Cardiac septum (tissue), 1 donor: ENCODE results near the gene DMXL1. TPM values are rescaled to one million over a fixed set of nuclear protein-coding genes. Genes with fewer than 3 reads are reported as not detected.
"Not testable (repeated sequence)": the region's sequence is repeated elsewhere in the genome, so short reads cannot be mapped to it uniquely, and the experiment has no call there.

ENCODE experiments used
- DNase-seq: peaks from one replicate; pipeline ENCODE4 v3.0.0-alpha.2; 2020; ENCODE audit warnings: low spot score
- intact Hi-C: fragments of 100-400 bp; cut with DNase I; formaldehyde crosslinking; loops from one replicate; pipeline ENCODE4 v1.14.0; 2022
- total RNA-seq: library from RNA; stranded (reverse); fragmentation: NEBNext Ultra II Directional; extraction: Animal tissue kit (Norgen Biotek cat#: 25700); gene quantifications from one replicate; pipeline ENCODE4 v1.2.1, GENCODE V29; 2021
- donor health status: DM: no; HTN: no; CAD: no.

DMXL1 gene
- total RNA-seq, 1 donor from 2014 or later, result 28.2 TPM

GRCh38 chr5:119095611-119096010, 24.7 kb downstream of the DMXL1 start:
- intact Hi-C loops, result no loop called here
- no peak for DNase-seq

- intact Hi-C loops, result no loop called here
- DNase-seq, result no peak
Observed at GRCh38 chr5:119105971-119106370, 35.1 kb downstream of the DMXL1 start.

- intact Hi-C loops, result no loop called here
- no peak for DNase-seq
Observed at GRCh38 chr5:119112151-119112550, 41.3 kb downstream of the DMXL1 start.

GRCh38 chr5:119117237-119117636, 46.4 kb downstream of the DMXL1 start:
- no peak for DNase-seq
- intact Hi-C loops, result no loop called here

- DNase-seq, result no peak
- intact Hi-C loops, result no loop called here
Observed at GRCh38 chr5:119118000-119118399, 47.1 kb downstream of the DMXL1 start.

GRCh38 chr5:119120893-119121292, 50.0 kb downstream of the DMXL1 start:
- intact Hi-C loops, result no loop called here
- DNase-seq, result no peak

- DNase-seq, intact Hi-C loops: not testable (repeated sequence)
Observed at GRCh38 chr5:119122474-119122873, 51.6 kb downstream of the DMXL1 start.

- DNase-seq, result no peak
- intact Hi-C loops, result no loop called here
Observed at GRCh38 chr5:119123280-119123679, 52.4 kb downstream of the DMXL1 start.

- intact Hi-C loops, result no loop called here
- DNase-seq, result no peak
Observed at GRCh38 chr5:119129770-119130169, 58.9 kb downstream of the DMXL1 start.

- no peak for DNase-seq
- intact Hi-C loops, result no loop called here
Observed at GRCh38 chr5:119131530-119132304, 60.8 kb downstream of the DMXL1 start.

GRCh38 chr5:119135743-119136142, 64.9 kb downstream of the DMXL1 start:
- DNase-seq, intact Hi-C loops: not testable (repeated sequence)

GRCh38 chr5:119136666-119137318, 65.9 kb downstream of the DMXL1 start:
- DNase-seq, result no peak
- intact Hi-C loops, result no loop called here

- intact Hi-C loops, result no loop called here
- no peak for DNase-seq
Observed at GRCh38 chr5:119153629-119154028, 82.7 kb downstream of the DMXL1 start.

- no peak for DNase-seq
- intact Hi-C loops, result no loop called here
Observed at GRCh38 chr5:119158144-119158543, 87.3 kb downstream of the DMXL1 start.

- intact Hi-C loops, result no loop called here
- no peak for DNase-seq
Observed at GRCh38 chr5:119161430-119161829, 90.5 kb downstream of the DMXL1 start.

GRCh38 chr5:119166026-119166425, 95.1 kb downstream of the DMXL1 start:
- intact Hi-C loops, result no loop called here
- no peak for DNase-seq

- no peak for DNase-seq
- intact Hi-C loops, result no loop called here
Observed at GRCh38 chr5:119168401-119168800, 97.5 kb downstream of the DMXL1 start.

- no peak for DNase-seq
- intact Hi-C loops, result no loop called here
Observed at GRCh38 chr5:119171686-119172085, 100.8 kb downstream of the DMXL1 start.

GRCh38 chr5:119174578-119175163, 103.8 kb downstream of the DMXL1 start:
- intact Hi-C loops, result no loop called here
- DNase-seq, result no peak

- intact Hi-C loops, result no loop called here
- DNase-seq, result no peak
Observed at GRCh38 chr5:119176785-119177184, 105.9 kb downstream of the DMXL1 start.

- DNase-seq, result no peak
- intact Hi-C loops, result no loop called here
Observed at GRCh38 chr5:119177226-119177625, 106.3 kb downstream of the DMXL1 start.
